CD4-positive, CD25-positive, alpha-beta regulatory T cell (primary cell): Measurements from ENCODE around the gene FAM131B. TPM values are rescaled to one million over a fixed set of nuclear protein-coding genes. Genes with fewer than 3 reads are reported as not detected.

Experiments used
- ATAC-seq, 2 donors: fragments of 150-1000 bp; cut with Tn5 transposase; one replicate each; pipeline ENCODE4 v1.10.0; 2021; ENCODE audit warnings: low read depth in 2 of 2, moderate number of reproducible peaks in 2 of 2, moderate library complexity in 1 of 2
- DNase-seq, 3 donors: peaks; one replicate each; pipeline versions ENCODE4 v3.0.0 to v3.0.0-alpha.2; 2012 to 2022; ENCODE audit warnings: mixed read lengths in 1 of 3
- H3K27ac ChIP-seq: one replicate; pipeline ENCODE4 v1.7.0; 2013; ENCODE audit warnings: mild to moderate bottlenecking, low read length; ENCODE audit not compliant: insufficient read depth, poor library complexity, severe bottlenecking
- H3K27me3 ChIP-seq: one replicate; pipeline ENCODE4 v1.7.0; 2013; ENCODE audit warnings: low read length; ENCODE audit not compliant: control insufficient read depth, insufficient read depth
- H3K36me3 ChIP-seq: one replicate; pipeline ENCODE4 v1.7.0; 2013; ENCODE audit warnings: mild to moderate bottlenecking, low read length, moderate library complexity; ENCODE audit not compliant: control insufficient read depth, insufficient read depth
- H3K4me1 ChIP-seq: 2 replicates; pipeline ENCODE4 v1.7.0; 2013; ENCODE audit warnings: mild to moderate bottlenecking, low read length; ENCODE audit not compliant: insufficient read depth, control insufficient read depth, poor library complexity, severe bottlenecking
- H3K4me3 ChIP-seq: one replicate; pipeline ENCODE4 v1.7.0; 2013; ENCODE audit warnings: low read depth, mild to moderate bottlenecking, low read length, moderate library complexity
- H3K9me3 ChIP-seq, 2 experiments: 1 replicate in 1 of 2; 2 replicates in 1 of 2; pipeline ENCODE4 v1.7.0; 2013; ENCODE audit warnings: low read length in 2 of 2, mild to moderate bottlenecking in 1 of 2, moderate library complexity in 1 of 2; ENCODE audit not compliant: control insufficient read depth in 2 of 2
- H3K27ac Mint-ChIP-seq, 3 donors: one replicate each; pipeline ENCODE4 v1.8.0; 2020 to 2022; ENCODE audit warnings: mild to moderate bottlenecking in 3 of 3, mixed read lengths in 3 of 3, moderate library complexity in 2 of 3
- H3K27me3 Mint-ChIP-seq: one replicate; pipeline ENCODE4 v1.8.0; 2022; ENCODE audit warnings: mild to moderate bottlenecking, mixed read lengths
- H3K36me3 Mint-ChIP-seq: one replicate; pipeline ENCODE4 v1.8.0; 2020; ENCODE audit warnings: mixed read lengths
- H3K4me1 Mint-ChIP-seq, 4 donors: one replicate each; pipeline ENCODE4 v1.8.0; 2020 to 2022; ENCODE audit warnings: mixed read lengths in 4 of 4, mild to moderate bottlenecking in 1 of 4
- H3K4me3 Mint-ChIP-seq, 4 donors: one replicate each; pipeline ENCODE4 v1.8.0; 2020 to 2022; ENCODE audit warnings: mild to moderate bottlenecking in 4 of 4, mixed read lengths in 4 of 4, moderate library complexity in 3 of 4
- H3K9me3 Mint-ChIP-seq, 7 donors: one replicate each; pipeline ENCODE4 v1.8.0; 2020 to 2022; ENCODE audit warnings: mixed read lengths in 7 of 7, mild to moderate bottlenecking in 3 of 7, moderate library complexity in 2 of 7
- polyA plus RNA-seq, 4 donors: library from polyadenylated mRNA; unstranded; fragments of 300-500 nt; fragmentation: Illumina TruSeq; gene quantifications; one replicate each; pipeline ENCODE4 v1.2.3, GENCODE V29; 2021
- total RNA-seq: library from RNA; stranded (reverse); gene quantifications from one replicate; pipeline ENCODE4 v1.2.3, GENCODE V29; 2022

The FAM131B gene
- total and polyA plus RNA-seq, 5 donors from 2014 or later = 0.14 to 0.36 (median 0.31) TPM; not detected in 1

DNA sequence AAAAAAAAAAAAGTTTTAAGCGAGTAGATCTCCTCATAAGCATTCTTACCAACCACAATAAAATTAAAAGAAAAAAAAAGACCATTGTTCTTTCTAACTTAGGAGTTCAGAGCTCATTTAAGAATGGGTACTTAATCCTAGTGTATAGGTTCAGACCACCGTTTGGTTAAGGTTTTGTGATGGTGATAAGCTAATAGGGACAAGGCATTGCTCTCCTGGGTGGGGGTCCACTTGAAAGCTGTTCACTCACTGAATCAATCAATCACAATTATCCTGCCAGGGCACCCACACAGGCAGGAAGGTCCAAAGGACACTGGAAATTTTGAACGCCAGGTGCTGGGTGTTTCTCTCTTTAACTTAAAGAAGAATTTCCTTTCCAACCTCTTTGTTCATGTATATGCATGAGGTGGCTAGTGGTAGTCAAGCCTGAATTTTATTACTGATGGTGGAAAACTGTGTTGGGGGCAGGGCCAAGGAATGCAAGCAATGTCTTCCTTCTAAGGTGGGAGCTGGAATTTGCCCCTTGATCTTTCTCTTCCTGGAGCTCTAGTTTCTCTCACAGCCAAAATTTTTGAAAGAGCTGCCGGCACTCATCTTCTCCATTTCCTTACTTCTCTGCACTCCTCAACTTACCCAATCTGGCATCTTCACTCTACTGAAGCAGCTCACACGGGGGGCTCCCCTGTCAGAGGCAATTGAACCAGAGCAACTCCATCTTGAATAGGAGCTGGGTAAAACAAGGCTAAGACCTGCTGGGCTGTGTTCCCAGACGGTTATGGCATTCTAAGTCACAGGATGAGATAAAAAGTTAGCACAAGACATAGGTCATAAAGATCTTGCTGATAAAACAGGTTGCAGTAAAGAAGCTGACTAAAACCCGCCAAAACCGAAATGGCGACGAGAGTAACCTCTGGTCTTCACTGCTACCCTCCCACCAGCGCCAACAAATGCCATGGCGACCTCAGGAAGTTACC lies 7.5 kb upstream of the FAM131B start:
- ATAC-seq (no peak), DNase-seq (no peak)
- H3K27me3 ChIP-seq = peaks cover 8% of the 10 kb centered on the region
- H3K4me3 ChIP-seq = no peak overlapping the region
- no peaks in the 10 kb centered on the region for H3K36me3 Mint-ChIP-seq
- H3K4me3 Mint-ChIP-seq = no peak overlapping the region
- H3K27ac Mint-ChIP-seq = no peak overlapping the region
- H3K9me3 ChIP-seq = no peaks in the 10 kb centered on the region
- H3K36me3 ChIP-seq = no peaks in the 10 kb centered on the region
- H3K4me1 Mint-ChIP-seq = peaks cover 18 to 33% (median 19%) of the 10 kb centered on the region in 4 donors
- H3K27ac ChIP-seq = no peak overlapping the region
- peaks cover 25% of the 10 kb centered on the region for H3K27me3 Mint-ChIP-seq
- no peaks in the 10 kb centered on the region for H3K9me3 Mint-ChIP-seq
- peaks cover 18% of the 10 kb centered on the region for H3K4me1 ChIP-seq

DNA sequence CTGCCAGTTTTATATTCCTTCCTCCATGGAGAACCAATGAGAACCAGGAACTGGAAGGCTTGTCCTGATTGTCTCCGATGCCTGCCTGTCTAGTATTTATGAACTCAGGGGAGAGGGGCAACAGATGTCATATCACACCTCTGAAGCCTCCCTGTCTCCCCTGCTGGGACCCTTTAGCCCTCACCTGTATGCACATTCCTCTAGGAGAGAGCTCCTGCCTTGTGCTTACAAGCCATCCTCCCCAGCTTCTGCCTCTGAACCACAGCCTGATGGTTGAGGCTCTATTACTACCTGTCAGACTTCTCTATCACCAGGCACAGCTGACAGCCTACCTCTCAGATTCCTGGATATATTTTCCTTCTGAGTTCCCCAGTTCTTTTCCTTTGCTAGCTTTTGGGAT lies 5.9 kb upstream of the FAM131B start:
- H3K4me1 ChIP-seq = peaks cover 13% of the 10 kb centered on the region
- no peak overlapping the region for H3K4me3 ChIP-seq
- H3K9me3 ChIP-seq = no peaks in the 10 kb centered on the region
- no peak for ATAC-seq
- Mint-ChIP-seq H3K4me1 (peaks cover 9 to 18% (median 14%) of the 10 kb centered on the region in 4 donors), H3K4me3 (no peak overlapping the region), H3K9me3 (no peaks in the 10 kb centered on the region), H3K27ac (no peak overlapping the region), H3K36me3 (no peaks in the 10 kb centered on the region), H3K27me3 (peaks cover 41% of the 10 kb centered on the region)
- H3K36me3 ChIP-seq = no peaks in the 10 kb centered on the region
- no peak overlapping the region for H3K27ac ChIP-seq
- DNase-seq = no peak
- peaks cover 20% of the 10 kb centered on the region for H3K27me3 ChIP-seq

DNA sequence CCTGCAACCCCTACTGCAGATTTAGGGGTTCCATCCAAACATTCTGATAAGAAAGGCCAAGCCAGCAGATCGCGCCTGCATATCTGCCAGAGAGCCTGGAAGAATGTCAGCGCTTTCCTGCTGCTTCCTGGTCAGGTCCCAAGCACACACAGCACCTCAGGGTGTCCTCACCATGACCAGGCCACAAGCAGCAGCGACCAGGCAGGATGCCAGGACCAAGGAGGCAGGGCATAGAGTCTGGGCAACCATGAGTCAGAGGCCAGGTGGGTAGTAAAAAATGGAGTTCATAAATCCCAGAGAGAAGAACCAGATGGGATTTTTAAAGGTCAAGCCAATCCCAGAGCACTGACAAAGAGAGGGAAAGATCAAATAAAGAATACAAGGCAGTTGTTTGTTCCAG lies 5.5 kb upstream of the FAM131B start:
- H3K4me1 ChIP-seq = peaks cover 17% of the 10 kb centered on the region
- no peaks in the 10 kb centered on the region for H3K9me3 ChIP-seq
- no peaks in the 10 kb centered on the region for H3K9me3 Mint-ChIP-seq
- H3K27ac ChIP-seq = no peak overlapping the region
- DNase-seq = no peak
- no peaks in the 10 kb centered on the region for H3K36me3 ChIP-seq
- H3K27me3 Mint-ChIP-seq = peaks cover 45% of the 10 kb centered on the region
- H3K4me3 ChIP-seq = no peak overlapping the region
- no peak overlapping the region for H3K4me3 Mint-ChIP-seq
- no peak overlapping the region for H3K27ac Mint-ChIP-seq
- peaks cover 9 to 20% (median 17%) of the 10 kb centered on the region in 4 donors for H3K4me1 Mint-ChIP-seq
- no peak for ATAC-seq
- H3K36me3 Mint-ChIP-seq = no peaks in the 10 kb centered on the region
- H3K27me3 ChIP-seq = peaks cover 25% of the 10 kb centered on the region

DNA sequence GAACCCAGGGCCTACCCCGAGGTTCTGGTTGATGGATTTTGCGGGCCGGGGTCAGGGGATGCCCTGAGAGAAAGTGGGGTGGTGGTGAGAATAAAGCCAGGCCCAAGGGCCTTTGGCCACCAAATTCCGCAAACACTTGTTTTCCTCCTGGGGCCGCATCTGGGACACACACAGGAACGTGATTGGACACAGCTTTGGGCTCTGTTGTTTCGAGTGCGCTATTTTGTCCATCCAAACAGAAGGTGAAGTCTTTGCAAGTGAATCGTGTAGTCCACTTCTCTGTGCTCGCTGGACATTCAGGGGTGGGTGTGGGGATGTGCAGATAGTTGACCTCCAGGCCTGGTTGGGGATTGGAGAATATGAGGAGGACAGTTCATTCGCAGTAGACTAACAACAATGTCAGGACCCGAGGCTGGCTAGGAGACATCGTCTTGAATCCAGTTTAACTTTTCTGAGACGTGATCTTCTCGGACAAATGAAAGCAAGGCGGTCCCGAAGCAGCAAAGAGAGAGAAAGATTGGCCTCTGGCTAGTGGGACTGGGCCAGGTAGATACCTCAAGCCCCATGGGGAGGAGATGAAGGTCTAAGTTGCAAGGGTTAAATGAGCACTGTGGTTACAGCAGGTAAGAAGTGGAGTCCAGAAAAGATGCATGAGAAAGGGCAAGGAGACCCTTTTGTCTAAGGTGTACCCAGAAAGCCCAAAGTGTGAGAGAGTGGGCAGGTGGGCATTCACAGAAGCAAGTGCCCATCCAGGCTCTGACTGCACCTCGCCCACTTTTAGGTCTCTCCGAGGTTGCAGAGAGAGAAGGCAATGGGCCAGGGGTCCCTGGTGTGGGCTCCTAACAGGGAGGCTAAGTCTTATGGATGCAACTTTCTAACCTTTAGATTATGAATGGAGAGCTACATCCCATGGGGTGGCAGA lies 764 bp upstream of the FAM131B start:
- Mint-ChIP-seq H3K9me3 (no peaks in the 10 kb centered on the region), H3K4me3 (peak overlapping the region; percentile 72 to 82 (median 74)), H3K27ac (peak overlapping the region in 1 of 3 donors; percentile 65), H3K27me3 (peaks cover 68% of the 10 kb centered on the region), H3K36me3 (peaks cover 2% of the 10 kb centered on the region), H3K4me1 (peaks cover 5 to 23% (median 12%) of the 10 kb centered on the region in 4 donors)
- ATAC-seq = no peak
- no peak overlapping the region for H3K27ac ChIP-seq
- no peak overlapping the region for H3K4me3 ChIP-seq
- H3K27me3 ChIP-seq = peaks cover 29% of the 10 kb centered on the region
- H3K9me3 ChIP-seq = no peaks in the 10 kb centered on the region
- no peak for DNase-seq
- no peaks in the 10 kb centered on the region for H3K36me3 ChIP-seq
- H3K4me1 ChIP-seq = peaks cover 19% of the 10 kb centered on the region

DNA sequence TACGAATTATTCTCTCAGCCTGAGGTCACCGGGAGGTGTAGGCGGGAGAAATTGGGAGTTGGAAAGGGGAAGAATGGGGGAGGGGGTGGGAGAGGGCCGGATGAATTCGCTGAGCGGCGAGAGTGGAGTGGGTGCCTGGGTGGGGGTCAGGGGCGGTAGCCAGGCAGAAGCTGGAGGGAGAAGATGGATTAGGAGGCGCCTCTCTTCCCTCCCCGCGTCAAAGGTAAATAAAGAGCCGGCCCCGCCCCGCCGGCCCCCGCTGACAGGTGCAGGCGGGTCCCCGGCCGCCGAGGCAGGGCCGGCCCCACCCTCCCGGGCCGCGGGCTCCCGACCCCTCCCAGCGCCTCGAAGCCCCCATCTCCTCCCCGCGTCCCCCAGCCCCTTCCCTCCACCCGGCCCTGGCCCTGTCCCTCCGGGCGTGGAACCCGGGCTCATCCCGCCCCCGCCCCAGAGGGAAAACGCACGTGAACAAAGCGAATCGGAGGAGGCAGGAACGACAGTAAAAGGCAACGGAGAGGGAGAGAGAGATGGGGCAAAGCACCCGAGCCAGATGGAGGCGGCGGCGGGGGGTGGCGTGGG lies 872 bp downstream of the FAM131B start:
- peaks cover 24% of the 10 kb centered on the region for H3K27me3 ChIP-seq

DNA sequence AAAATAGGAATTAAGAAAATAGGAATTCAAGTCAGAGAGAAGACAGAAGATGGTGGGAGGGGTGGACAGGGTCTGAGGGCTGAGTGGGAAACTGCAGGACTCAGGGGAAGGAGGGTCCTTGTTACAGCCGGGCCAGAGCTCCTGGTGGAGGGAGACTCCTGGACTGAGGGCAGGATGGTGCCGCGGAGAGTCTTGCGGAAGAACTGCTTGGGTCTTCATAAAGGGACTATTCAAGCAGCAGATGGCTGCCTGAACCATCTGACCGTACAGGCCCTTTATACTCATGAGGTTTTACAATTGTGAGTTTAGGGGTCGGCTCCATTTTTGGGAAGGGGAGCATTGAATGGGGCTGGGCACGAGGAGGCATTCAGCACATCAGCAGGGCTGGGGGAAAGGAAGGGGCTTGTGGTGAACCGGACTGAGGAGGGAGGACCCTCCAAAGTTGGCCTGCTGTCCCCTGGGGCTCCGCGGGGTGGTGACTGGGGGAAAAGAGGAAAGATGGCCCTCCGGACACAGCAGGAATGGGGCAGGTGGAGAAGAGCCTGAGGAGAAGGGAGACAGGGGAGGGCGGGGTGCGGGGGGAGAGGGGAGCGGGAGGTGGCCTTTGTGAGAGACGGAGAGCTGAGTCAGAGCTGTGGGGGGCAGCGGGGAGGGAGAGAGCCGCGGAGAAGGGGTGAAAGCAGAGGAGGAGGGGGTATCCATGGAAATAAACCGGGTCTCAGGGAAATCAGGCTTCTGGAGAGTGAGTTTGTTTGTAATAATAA lies 1.5 kb downstream of the FAM131B start:
- H3K36me3 ChIP-seq = no peaks in the 10 kb centered on the region
- H3K9me3 Mint-ChIP-seq = no peaks in the 10 kb centered on the region
- no peak for DNase-seq
- no peak overlapping the region for H3K4me3 ChIP-seq
- peaks cover 23% of the 10 kb centered on the region for H3K27me3 ChIP-seq
- H3K27me3 Mint-ChIP-seq = peaks cover 60% of the 10 kb centered on the region
- H3K4me1 ChIP-seq = peaks cover 19% of the 10 kb centered on the region
- H3K4me1 Mint-ChIP-seq = peaks cover 5 to 25% (median 12%) of the 10 kb centered on the region in 4 donors
- no peaks in the 10 kb centered on the region for H3K9me3 ChIP-seq
- no peak overlapping the region for H3K27ac ChIP-seq
- peaks cover 2% of the 10 kb centered on the region for H3K36me3 Mint-ChIP-seq
- H3K27ac Mint-ChIP-seq = peak overlapping the region in 1 of 3 donors; percentile 62
- peak overlapping the region; percentile 76 to 87 (median 85) for H3K4me3 Mint-ChIP-seq
- ATAC-seq = no peak

More for the DNA sequence above, 872 bp downstream of the FAM131B start:
- Mint-ChIP-seq H3K9me3 (no peaks in the 10 kb centered on the region), H3K27me3 (peaks cover 63% of the 10 kb centered on the region), H3K36me3 (peaks cover 2% of the 10 kb centered on the region), H3K4me1 (peaks cover 5 to 25% (median 12%) of the 10 kb centered on the region in 4 donors), H3K27ac (no peak overlapping the region), H3K4me3 (peak overlapping the region; percentile 52 to 91 (median 84))
- Histone ChIP-seq H3K9me3 (no peaks in the 10 kb centered on the region), H3K36me3 (no peaks in the 10 kb centered on the region), H3K27ac (no peak overlapping the region), H3K4me3 (no peak overlapping the region), H3K4me1 (peaks cover 19% of the 10 kb centered on the region)
- ATAC-seq (peak in 1 of 2 donors; percentile 9), DNase-seq (no peak)
